IMR-90 (cell line): ENCODE data around the gene RTKN. TPM values are rescaled to one million over a fixed set of nuclear protein-coding genes. Genes with fewer than 3 reads are reported as not detected.

Experiments
- ATAC-seq: fragments of 200-7000 bp; cut with Tn5 transposase; 2 replicates; pipeline ENCODE4 v1.9.1; 2020; ENCODE audit warnings: low read depth, mild to moderate bottlenecking, moderate library complexity
- BruUV-seq: library from RNA; stranded (reverse); fragments of 400-500 nt; replicated peaks from 2 replicates; lab custom pipeline; 2021; lab: Mats Ljungman, UMichigan
- CTCF ChIA-PET: fragments of 300-600 bp; formaldehyde crosslinking; extraction: SDS; loops from one replicate; lab custom pipeline; 2021; ENCODE audit warnings: antibody characterized with exemption; lab: Yijun Ruan, JAX
- POLR2A ChIA-PET: fragments of 300-600 bp; sonication (Branson Sonifier 250); formaldehyde crosslinking; loops from one replicate; lab custom pipeline; 2022; ENCODE audit warnings: antibody characterized with exemption; ENCODE audit not compliant: unreplicated experiment; lab: Charles Lee
- DNase-seq: peaks from one replicate; pipeline ENCODE4 v3.0.0; 2013
- H2AFZ ChIP-seq: replicated peaks from 2 replicates; pipeline ENCODE3; 2013; ENCODE audit warnings: low read length, mild to moderate bottlenecking; ENCODE audit not compliant: poor library complexity
- H2AK5ac ChIP-seq: 2 replicates; pipeline ENCODE4 v1.6.1; 2013; ENCODE audit warnings: low read depth, low read length, inconsistent platforms
- H2AK9ac ChIP-seq: replicated peaks from 2 replicates; pipeline ENCODE3; 2013; ENCODE audit warnings: mild to moderate bottlenecking, low read depth, low read length, moderate library complexity; ENCODE audit not compliant: poor library complexity
- H2BK120ac ChIP-seq: 2 replicates; pipeline ENCODE4 v1.6.1; 2013; ENCODE audit warnings: low read depth, low read length, inconsistent platforms
- H2BK15ac ChIP-seq: 3 replicates; pipeline ENCODE4 v1.6.1; 2013; ENCODE audit warnings: low read depth, low read length, inconsistent platforms
- H2BK20ac ChIP-seq: 2 replicates; pipeline ENCODE4 v1.6.1; 2013; ENCODE audit warnings: low read depth, mild to moderate bottlenecking, inconsistent platforms, low read length, moderate library complexity
- H2BK5ac ChIP-seq: 2 replicates; pipeline ENCODE4 v1.6.1; 2013; ENCODE audit warnings: mild to moderate bottlenecking, low read depth, low read length, inconsistent platforms; ENCODE audit not compliant: poor library complexity, severe bottlenecking
- H3K14ac ChIP-seq: replicated peaks from 2 replicates; pipeline ENCODE4 v1.6.1; 2013; ENCODE audit warnings: low read depth, low read length, inconsistent platforms
- H3K18ac ChIP-seq: 2 replicates; pipeline ENCODE4 v1.6.1; 2013; ENCODE audit warnings: low read depth, low read length, control low read depth
- H3K23ac ChIP-seq: 2 replicates; pipeline ENCODE4 v1.6.1; 2013; ENCODE audit warnings: low read depth, low read length, inconsistent platforms
- H3K27ac ChIP-seq: 2 replicates; pipeline ENCODE4 v1.5.1; 2013; ENCODE audit warnings: mild to moderate bottlenecking, control low read depth, low read length; ENCODE audit not compliant: insufficient read depth
- H3K27me3 ChIP-seq: 2 replicates; pipeline ENCODE4 v1.6.1; 2013; ENCODE audit warnings: low read length; ENCODE audit not compliant: control insufficient read depth, insufficient read depth
- H3K36me3 ChIP-seq: 2 replicates; pipeline ENCODE4 v1.6.1; 2013; ENCODE audit warnings: low read length, mixed read lengths; ENCODE audit not compliant: control insufficient read depth, insufficient read depth
- H3K4ac ChIP-seq: 2 replicates; pipeline ENCODE4 v1.6.1; 2013; ENCODE audit warnings: low read depth, low read length, inconsistent platforms
- H3K4me1 ChIP-seq: 2 replicates; pipeline ENCODE4 v1.6.1; 2013; ENCODE audit warnings: low read length, mixed read lengths; ENCODE audit not compliant: control insufficient read depth, insufficient read depth
- H3K4me2 ChIP-seq: 2 replicates; pipeline ENCODE4 v1.6.1; 2013; ENCODE audit warnings: low read depth, mild to moderate bottlenecking, control low read depth, low read length, moderate library complexity
- H3K4me3 ChIP-seq: 2 replicates; pipeline ENCODE4 v1.5.1; 2013; ENCODE audit warnings: low read depth, mild to moderate bottlenecking, control low read depth, low read length, moderate library complexity; ENCODE audit not compliant: insufficient read depth
- H3K56ac ChIP-seq: 2 replicates; pipeline ENCODE4 v1.6.1; 2013; ENCODE audit warnings: low read length, inconsistent platforms; ENCODE audit not compliant: insufficient read depth; ENCODE audit errors: extremely low read depth
- H3K79me1 ChIP-seq, 2 experiments: 2 replicates each; pipeline ENCODE4 v1.6.1; 2013; ENCODE audit warnings: low read length in 2 of 2, inconsistent platforms in 1 of 2, low read depth in 1 of 2
- H3K9ac ChIP-seq: 2 replicates; pipeline ENCODE4 v1.6.1; 2013; ENCODE audit warnings: low read depth, low read length, control low read depth
- H3K9me1 ChIP-seq: 2 replicates; pipeline ENCODE4 v1.6.1; 2013; ENCODE audit warnings: low read length, inconsistent platforms; ENCODE audit not compliant: insufficient read depth
- H3K9me3 ChIP-seq: 2 replicates; pipeline ENCODE4 v1.6.1; 2013; ENCODE audit warnings: low read length; ENCODE audit not compliant: control insufficient read depth, insufficient read depth
- H4K20me1 ChIP-seq: 2 replicates; pipeline ENCODE4 v1.6.1; 2013; ENCODE audit warnings: low read length, inconsistent platforms; ENCODE audit not compliant: insufficient read depth
- H4K5ac ChIP-seq: 2 replicates; pipeline ENCODE4 v1.6.1; 2013; ENCODE audit warnings: mild to moderate bottlenecking, low read depth, low read length, control low read depth
- H4K8ac ChIP-seq, 2 experiments: 2 replicates each; pipeline ENCODE4 v1.6.1; 2013; ENCODE audit warnings: low read depth in 2 of 2, low read length in 2 of 2, control low read depth in 1 of 2, inconsistent platforms in 1 of 2
- H4K91ac ChIP-seq: 2 replicates; pipeline ENCODE4 v1.6.1; 2013; ENCODE audit warnings: low read depth, low read length, inconsistent platforms; ENCODE audit not compliant: insufficient read depth
- BHLHE40 ChIP-seq: fragments of 150-350 bp; IDR thresholded peaks from 2 replicates; pipeline ENCODE4 v1.6.1; 2016; ENCODE audit warnings: mild to moderate bottlenecking, low read depth, low read length
- CHD1 ChIP-seq: IDR thresholded peaks from 2 replicates; pipeline ENCODE4 v1.6.1; 2012; ENCODE audit warnings: low read depth, low read length, improper control_type of control experiment
- CTCF ChIP-seq: conservative IDR thresholded peaks from 2 replicates; pipeline ENCODE4 v1.5.1; 2012; ENCODE audit warnings: mild to moderate bottlenecking, low read depth, low read length, improper control_type of control experiment
- ELK1 ChIP-seq: fragments of 150-350 bp; IDR thresholded peaks from 2 replicates; pipeline ENCODE4 v1.6.1; 2016; ENCODE audit warnings: low read depth, mild to moderate bottlenecking, low read length, moderate library complexity, borderline replicate concordance
- FOS ChIP-seq: fragments of 150-350 bp; IDR thresholded peaks from 2 replicates; pipeline ENCODE4 v1.6.1; 2016; ENCODE audit warnings: low read depth, low read length
- MAZ ChIP-seq: IDR thresholded peaks from 2 replicates; pipeline ENCODE4 v1.6.1; 2012; ENCODE audit warnings: low read depth, mild to moderate bottlenecking, low read length, improper control_type of control experiment, moderate library complexity, borderline replicate concordance
- MXI1 ChIP-seq: IDR thresholded peaks from 2 replicates; pipeline ENCODE4 v1.6.1; 2012; ENCODE audit warnings: low read depth, mild to moderate bottlenecking, low read length, moderate library complexity, borderline replicate concordance
- NFE2L2 ChIP-seq: fragments of 150-350 bp; IDR thresholded peaks from 2 replicates; pipeline ENCODE4 v1.6.1; 2016; ENCODE audit warnings: low read depth, mild to moderate bottlenecking, low read length
- POLR2A ChIP-seq: IDR thresholded peaks from 2 replicates; pipeline ENCODE4 v1.6.1; 2012; ENCODE audit warnings: mild to moderate bottlenecking, low read depth, low read length
- RAD21 ChIP-seq: IDR thresholded peaks from 2 replicates; pipeline ENCODE4 v1.6.1; 2012; ENCODE audit warnings: low read length, improper control_type of control experiment
- RCOR1 ChIP-seq: IDR thresholded peaks from 2 replicates; pipeline ENCODE4 v1.6.1; 2012; ENCODE audit warnings: mild to moderate bottlenecking, low read length, improper control_type of control experiment; ENCODE audit not compliant: insufficient replicate concordance
- RFX5 ChIP-seq: IDR thresholded peaks from 2 replicates; pipeline ENCODE4 v1.8.0; 2012; ENCODE audit warnings: low read depth, mild to moderate bottlenecking, low read length, moderate library complexity
- SMC3 ChIP-seq: fragments of 150-350 bp; IDR thresholded peaks from 2 replicates; pipeline ENCODE4 v1.6.1; 2016; ENCODE audit warnings: low read depth, mild to moderate bottlenecking, antibody characterized with exemption, low read length, moderate library complexity
- WGBS, 2 experiments: methylation state at CpG; one replicate each; pipeline versions ENCODE4 v1.1.5 to v1.1.7; 2013; ENCODE audit warnings: missing lambda C conversion rate in 2 of 2; ENCODE audit not compliant: insufficient read length in 1 of 2; ENCODE audit errors: extremely low coverage in 2 of 2; 5-methylcytosine and 5-hydroxymethylcytosine counted together
- dilution Hi-C: fragments of 300-500 bp; cut with HindIII; formaldehyde crosslinking; loops from one replicate; pipeline ENCODE4 v1.14.3; 2018; ENCODE audit warnings: low sequenced_read_pairs; ENCODE audit not compliant: unreplicated experiment
- in situ Hi-C: fragments of 300-500 bp; cut with MboI; formaldehyde crosslinking; loops from 3 replicates; pipeline ENCODE4 v1.14.3; 2019; ENCODE audit warnings: low sequenced_read_pairs, inconsistent platforms, mixed read lengths
- intact Hi-C: fragments of 100-400 bp; cut with micrococcal nuclease; formaldehyde crosslinking; loops from 2 replicates; pipeline ENCODE4 v1.10.0; 2022
- polyA plus RNA-seq, 3 experiments: library from polyadenylated mRNA; depleted of rRNA; stranded (reverse); fragments of >200 nt; gene quantifications; 2 replicates each; pipeline ENCODE4 v1.2.3, GENCODE V29; 2012; ENCODE audit warnings: low replicate concordance in 1 of 3
- total RNA-seq: library from RNA; depleted of rRNA; stranded (reverse); fragments of >200 nt; gene quantifications from 2 replicates; pipeline ENCODE4 v1.2.3, GENCODE V29; 2012
- TF ChIP-seq, protein P1 (sequence below): fragments of 150-350 bp; IDR thresholded peaks from 2 replicates; pipeline ENCODE4 v1.6.1; 2017; ENCODE audit warnings: mild to moderate bottlenecking, antibody characterized with exemption, low read length, low read depth

Gene RTKN
- total and polyA plus RNA-seq, 2 of the 4 experiments (the other 2 are of a cell fraction) = 11.1 to 19.7 TPM

GRCh38 chr2:74436111-74436805, 5.5 kb downstream of the RTKN start:
- Histone ChIP-seq H2AFZ (no peak overlapping the region), H3K36me3 (peaks cover 9% of the 10 kb centered on the region)

More at GRCh38 chr2:74436111-74436805, 5.5 kb downstream of the RTKN start:
- Histone ChIP-seq H2BK120ac (no peak overlapping the region), H3K9me3 (no peaks in the 10 kb centered on the region), H3K56ac (no peak overlapping the region), H3K4ac (peak overlapping the region; percentile 5; the same call in 1 of the 2 replicates), H3K14ac (no peak overlapping the region), H3K79me1 (peaks cover 23 to 54% of the 10 kb centered on the region in 2 experiments), H2AK5ac (no peak overlapping the region), H3K4me1 (peaks cover 23% of the 10 kb centered on the region), H4K91ac (no peak overlapping the region), H3K9ac (no peak overlapping the region), H3K9me1 (peaks cover 21% of the 10 kb centered on the region), H3K4me3 (no peak overlapping the region), H3K18ac (no peak overlapping the region), H3K27ac (no peak overlapping the region), H2BK5ac (no peak overlapping the region), H2BK15ac (no peak overlapping the region), H2BK20ac (no peak overlapping the region), H3K23ac (no peak overlapping the region), H3K27me3 (no peaks in the 10 kb centered on the region), H3K4me2 (no peak overlapping the region), H2AK9ac (no peak overlapping the region), H4K20me1 (0 out of 2 replicates have a peak, but pooled peaks cover 3% of the 10 kb centered on the region), H4K5ac (no peak overlapping the region), H4K8ac (no peak overlapping the region)
- dilution Hi-C loops = no loop called here
- DNase-seq = no peak
- POLR2A ChIA-PET = no interaction called here
- in situ Hi-C loops = no loop called here
- intact Hi-C loops = no loop called here
- no peak for TF ChIP-seq RFX5
- TF ChIP-seq MAZ = no peak
- no peak for TF ChIP-seq SMC3
- TF ChIP-seq CHD1 = no peak
- TF ChIP-seq, protein P1, sequence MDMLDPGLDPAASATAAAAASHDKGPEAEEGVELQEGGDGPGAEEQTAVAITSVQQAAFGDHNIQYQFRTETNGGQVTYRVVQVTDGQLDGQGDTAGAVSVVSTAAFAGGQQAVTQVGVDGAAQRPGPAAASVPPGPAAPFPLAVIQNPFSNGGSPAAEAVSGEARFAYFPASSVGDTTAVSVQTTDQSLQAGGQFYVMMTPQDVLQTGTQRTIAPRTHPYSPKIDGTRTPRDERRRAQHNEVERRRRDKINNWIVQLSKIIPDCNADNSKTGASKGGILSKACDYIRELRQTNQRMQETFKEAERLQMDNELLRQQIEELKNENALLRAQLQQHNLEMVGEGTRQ = no peak
- TF ChIP-seq POLR2A = no peak
- no peak for TF ChIP-seq MXI1
- TF ChIP-seq CTCF = no peak
- no peak for TF ChIP-seq BHLHE40
- TF ChIP-seq RAD21 = no peak
- no peak for TF ChIP-seq RCOR1
- TF ChIP-seq NFE2L2 = no peak
- no peak for TF ChIP-seq ELK1
- no peak for TF ChIP-seq FOS
- no TSS peak for BruUV-seq
- CTCF ChIA-PET = no interaction called here
- 51% methylated on average over 25 of the region's 43 CpGs; no CpG with 5 or more reads in 1 of the 2 experiments for WGBS, 2 experiments
- ATAC-seq = no peak
